Esophagus squamous epithelium (tissue), 4 donors: ENCODE data around the gene ICA1.

ENCODE experiments used
- POLR2A ChIP-seq, 4 donors: fragments of 450-650 bp; IDR thresholded peaks; one replicate each; pipeline ENCODE4 v1.6.1; 2017; ENCODE audit warnings: antibody characterized with exemption in 4 of 4, mild to moderate bottlenecking in 4 of 4, moderate library complexity in 3 of 4
- TF ChIP-seq, protein P1 (sequence below), 6 experiments: fragments of 450-650 bp in 4 of 6; fragments of 200-600 bp in 2 of 6; sonication (generic) in 2 of 6; IDR thresholded peaks; one replicate each; pipeline ENCODE4 v1.5.1; 2016 to 2019; ENCODE audit warnings: antibody characterized with exemption in 6 of 6, mild to moderate bottlenecking in 4 of 6, moderate library complexity in 4 of 6

DNA sequence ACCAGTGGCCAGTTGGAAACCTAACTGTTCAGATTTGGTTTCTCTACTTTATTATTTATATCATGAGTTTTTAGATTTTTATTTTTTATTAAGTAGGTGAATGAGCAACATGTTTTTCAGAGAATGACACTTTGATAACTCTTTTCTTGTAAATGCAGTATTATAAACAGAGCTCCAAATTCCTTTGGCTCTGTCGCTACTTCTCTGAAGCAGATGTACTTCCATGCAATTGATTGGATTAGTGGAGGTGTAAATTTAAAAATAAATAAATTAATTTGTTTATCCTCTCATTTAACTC, 34.3 kb upstream of the ICA1 start:
- TF ChIP-seq, protein P1, sequence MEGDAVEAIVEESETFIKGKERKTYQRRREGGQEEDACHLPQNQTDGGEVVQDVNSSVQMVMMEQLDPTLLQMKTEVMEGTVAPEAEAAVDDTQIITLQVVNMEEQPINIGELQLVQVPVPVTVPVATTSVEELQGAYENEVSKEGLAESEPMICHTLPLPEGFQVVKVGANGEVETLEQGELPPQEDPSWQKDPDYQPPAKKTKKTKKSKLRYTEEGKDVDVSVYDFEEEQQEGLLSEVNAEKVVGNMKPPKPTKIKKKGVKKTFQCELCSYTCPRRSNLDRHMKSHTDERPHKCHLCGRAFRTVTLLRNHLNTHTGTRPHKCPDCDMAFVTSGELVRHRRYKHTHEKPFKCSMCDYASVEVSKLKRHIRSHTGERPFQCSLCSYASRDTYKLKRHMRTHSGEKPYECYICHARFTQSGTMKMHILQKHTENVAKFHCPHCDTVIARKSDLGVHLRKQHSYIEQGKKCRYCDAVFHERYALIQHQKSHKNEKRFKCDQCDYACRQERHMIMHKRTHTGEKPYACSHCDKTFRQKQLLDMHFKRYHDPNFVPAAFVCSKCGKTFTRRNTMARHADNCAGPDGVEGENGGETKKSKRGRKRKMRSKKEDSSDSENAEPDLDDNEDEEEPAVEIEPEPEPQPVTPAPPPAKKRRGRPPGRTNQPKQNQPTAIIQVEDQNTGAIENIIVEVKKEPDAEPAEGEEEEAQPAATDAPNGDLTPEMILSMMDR (IDR thresholded peaks at IDR 0.05): no peak
- no peak for TF ChIP-seq POLR2A (IDR thresholded peaks at IDR 0.05)
